Thyroid gland (tissue), 4 donors: ENCODE measurements around the gene SLC35F1.

Experiments
- CTCF ChIP-seq, 6 experiments: fragments of 200-600 bp in 3 of 6; fragments of 450-650 bp in 3 of 6; sonication (generic) in 3 of 6; IDR thresholded peaks; one replicate each; pipeline ENCODE4 v1.5.1; 2016 to 2019; ENCODE audit warnings: antibody characterized with exemption in 6 of 6, mild to moderate bottlenecking in 2 of 6, inconsistent platforms in 1 of 6, moderate library complexity in 1 of 6
- POLR2A ChIP-seq, 2 donors: fragments of 450-650 bp; IDR thresholded peaks; one replicate each; pipeline ENCODE4 v1.6.1; 2017; ENCODE audit warnings: antibody characterized with exemption in 2 of 2, mild to moderate bottlenecking in 2 of 2, moderate library complexity in 1 of 2

- TF ChIP-seq POLR2A (IDR thresholded peaks at IDR 0.05) (no peak), CTCF (IDR thresholded peaks at IDR 0.05) (no peak)
Observed at GRCh38 chr6:118333772-118334171, 426.7 kb downstream of the SLC35F1 start.
